Nephron progenitor cell (in vitro differentiated cells): ENCODE results near the gene ACTG1.

ENCODE experiments used
- DNase-seq: peaks from one replicate; pipeline ENCODE4 v3.0.0; 2021
- H3K27ac Mint-ChIP-seq: 2 replicates; pipeline ENCODE4 v1.8.0; 2021; ENCODE audit warnings: mild to moderate bottlenecking, moderate library complexity, mixed read lengths
- H3K27me3 Mint-ChIP-seq: 2 replicates; pipeline ENCODE4 v1.8.0; 2021; ENCODE audit warnings: mild to moderate bottlenecking, low read depth, mixed read lengths; ENCODE audit not compliant: poor library complexity
- H3K36me3 Mint-ChIP-seq: 2 replicates; pipeline ENCODE4 v1.8.0; 2021; ENCODE audit warnings: low read depth, mixed read lengths
- H3K4me1 Mint-ChIP-seq: 2 replicates; pipeline ENCODE4 v1.8.0; 2021; ENCODE audit warnings: mixed read lengths
- H3K4me3 Mint-ChIP-seq: 2 replicates; pipeline ENCODE4 v1.8.0; 2021; ENCODE audit warnings: mild to moderate bottlenecking, moderate library complexity, mixed read lengths
- H3K9me3 Mint-ChIP-seq: 2 replicates; pipeline ENCODE4 v1.8.0; 2021; ENCODE audit warnings: mild to moderate bottlenecking, moderate library complexity, mixed read lengths
- TF ChIP-seq, protein P1 (sequence below): fragments of 200-600 bp; sonication (generic); IDR thresholded peaks from 2 replicates; pipeline ENCODE4 v1.5.0; 2021; ENCODE audit warnings: antibody characterized with exemption

ACTG1 gene

DNA sequence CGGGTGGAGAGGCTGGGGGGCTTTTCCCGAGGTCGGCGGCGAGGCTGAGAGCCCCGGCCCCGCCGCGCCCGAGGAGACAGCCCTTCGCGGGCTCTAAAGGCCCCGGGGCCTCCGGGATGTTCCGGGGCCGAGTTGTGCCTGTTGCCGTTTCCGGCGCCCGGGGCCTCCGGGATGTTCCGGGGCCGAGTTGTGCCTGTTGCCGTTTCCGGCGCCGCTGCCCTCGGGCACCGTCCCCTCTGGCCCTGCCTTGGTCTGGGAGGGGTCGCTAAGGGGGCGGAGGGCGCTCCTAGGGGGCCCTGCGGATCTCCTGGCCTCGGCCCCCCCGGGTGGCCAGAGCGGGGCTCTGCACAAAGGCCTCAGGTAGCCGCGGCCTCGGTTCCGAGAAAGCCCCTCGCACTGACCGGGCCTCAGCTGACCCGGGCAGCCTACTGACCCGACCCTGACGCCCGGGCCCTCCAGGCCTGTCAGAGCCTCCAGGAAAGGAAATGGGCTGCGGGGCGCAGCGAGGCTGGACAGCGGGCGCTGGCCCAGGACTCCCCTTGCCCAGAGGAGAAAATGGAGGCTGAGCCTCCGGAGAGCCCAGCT lies 24.2 kb downstream of the ACTG1 start:
- Mint-ChIP-seq H3K27ac (no peak overlapping the region), H3K27me3 (peaks cover 13% of the 10 kb centered on the region), H3K36me3 (no peaks in the 10 kb centered on the region), H3K9me3 (no peaks in the 10 kb centered on the region), H3K4me1 (peaks cover 48% of the 10 kb centered on the region), H3K4me3 (no peak overlapping the region)
- no peak for DNase-seq
- TF ChIP-seq, protein P1, sequence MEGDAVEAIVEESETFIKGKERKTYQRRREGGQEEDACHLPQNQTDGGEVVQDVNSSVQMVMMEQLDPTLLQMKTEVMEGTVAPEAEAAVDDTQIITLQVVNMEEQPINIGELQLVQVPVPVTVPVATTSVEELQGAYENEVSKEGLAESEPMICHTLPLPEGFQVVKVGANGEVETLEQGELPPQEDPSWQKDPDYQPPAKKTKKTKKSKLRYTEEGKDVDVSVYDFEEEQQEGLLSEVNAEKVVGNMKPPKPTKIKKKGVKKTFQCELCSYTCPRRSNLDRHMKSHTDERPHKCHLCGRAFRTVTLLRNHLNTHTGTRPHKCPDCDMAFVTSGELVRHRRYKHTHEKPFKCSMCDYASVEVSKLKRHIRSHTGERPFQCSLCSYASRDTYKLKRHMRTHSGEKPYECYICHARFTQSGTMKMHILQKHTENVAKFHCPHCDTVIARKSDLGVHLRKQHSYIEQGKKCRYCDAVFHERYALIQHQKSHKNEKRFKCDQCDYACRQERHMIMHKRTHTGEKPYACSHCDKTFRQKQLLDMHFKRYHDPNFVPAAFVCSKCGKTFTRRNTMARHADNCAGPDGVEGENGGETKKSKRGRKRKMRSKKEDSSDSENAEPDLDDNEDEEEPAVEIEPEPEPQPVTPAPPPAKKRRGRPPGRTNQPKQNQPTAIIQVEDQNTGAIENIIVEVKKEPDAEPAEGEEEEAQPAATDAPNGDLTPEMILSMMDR: no peak

DNA sequence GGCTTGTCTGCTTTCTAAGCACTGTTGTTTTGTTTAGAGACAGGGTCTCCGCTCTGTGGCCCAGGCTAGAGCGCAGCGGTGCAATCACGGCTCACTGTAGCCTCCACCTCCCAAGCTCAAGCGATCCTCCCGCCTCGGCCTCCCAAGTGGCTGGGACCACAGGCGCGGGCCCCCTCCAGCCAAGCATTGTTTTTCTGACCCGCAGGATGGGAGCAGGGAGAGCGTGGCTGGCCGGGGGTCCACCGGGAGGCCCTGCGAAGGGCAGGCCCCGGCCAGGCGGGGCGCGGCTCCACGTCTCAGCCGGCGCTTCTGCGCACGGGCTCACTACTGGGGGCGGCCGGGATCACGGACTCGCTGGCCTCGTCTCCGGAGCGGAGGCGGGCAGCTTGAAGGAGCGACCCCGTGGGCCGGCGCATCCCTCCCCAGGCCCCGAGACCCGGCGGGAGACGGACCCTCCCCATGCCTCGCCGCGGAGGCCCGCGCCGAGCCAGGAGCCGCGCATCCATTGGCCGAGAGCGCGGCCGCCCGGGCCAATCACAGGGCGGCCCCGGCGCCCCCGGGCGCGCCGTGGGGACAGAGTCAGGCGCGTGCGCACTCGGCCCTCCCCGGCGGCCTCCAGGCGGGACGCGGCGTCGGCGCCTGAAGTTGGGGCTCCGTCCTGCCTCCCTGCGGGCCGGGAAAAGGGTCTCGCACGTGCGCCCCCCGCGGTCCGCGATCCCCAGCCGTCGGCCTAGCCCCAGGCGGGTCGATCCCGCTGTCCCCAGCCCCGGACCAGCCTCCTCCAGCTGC lies 24.9 kb downstream of the ACTG1 start:
- peaks cover 13% of the 10 kb centered on the region for H3K27me3 Mint-ChIP-seq
- no peaks in the 10 kb centered on the region for H3K36me3 Mint-ChIP-seq
- H3K27ac Mint-ChIP-seq: no peak overlapping the region
- DNase-seq: peak; percentile 91
- peak overlapping the region; percentile 47 for H3K4me3 Mint-ChIP-seq
- TF ChIP-seq, protein P1: no peak
- H3K4me1 Mint-ChIP-seq: peaks cover 54% of the 10 kb centered on the region
- no peaks in the 10 kb centered on the region for H3K9me3 Mint-ChIP-seq

DNA sequence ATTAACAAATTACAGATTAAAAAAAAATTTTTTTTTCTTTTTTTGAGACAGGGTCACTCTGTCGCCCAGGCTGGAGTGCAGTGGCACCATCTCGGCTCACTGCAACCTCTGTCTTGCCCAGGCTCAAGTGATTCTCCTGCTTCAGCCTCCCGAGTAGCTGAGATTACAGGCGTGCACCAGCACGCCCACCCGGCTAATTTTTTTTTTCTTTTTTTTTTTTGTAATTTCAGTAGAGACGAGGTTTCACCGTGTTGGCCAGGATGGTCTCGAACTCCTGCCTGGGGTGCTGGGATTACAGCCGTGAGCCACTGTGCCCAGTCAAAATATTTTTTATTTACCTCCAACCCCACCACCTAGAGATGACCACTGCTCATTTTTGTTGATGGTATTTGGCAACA lies 25.5 kb downstream of the ACTG1 start:
- H3K9me3 Mint-ChIP-seq: no peaks in the 10 kb centered on the region
- no peak overlapping the region for H3K4me3 Mint-ChIP-seq
- DNase-seq: no peak
- no peaks in the 10 kb centered on the region for H3K36me3 Mint-ChIP-seq
- TF ChIP-seq, protein P1: no peak
- H3K27me3 Mint-ChIP-seq: peaks cover 10% of the 10 kb centered on the region
- peaks cover 54% of the 10 kb centered on the region for H3K4me1 Mint-ChIP-seq
- H3K27ac Mint-ChIP-seq: no peak overlapping the region

DNA sequence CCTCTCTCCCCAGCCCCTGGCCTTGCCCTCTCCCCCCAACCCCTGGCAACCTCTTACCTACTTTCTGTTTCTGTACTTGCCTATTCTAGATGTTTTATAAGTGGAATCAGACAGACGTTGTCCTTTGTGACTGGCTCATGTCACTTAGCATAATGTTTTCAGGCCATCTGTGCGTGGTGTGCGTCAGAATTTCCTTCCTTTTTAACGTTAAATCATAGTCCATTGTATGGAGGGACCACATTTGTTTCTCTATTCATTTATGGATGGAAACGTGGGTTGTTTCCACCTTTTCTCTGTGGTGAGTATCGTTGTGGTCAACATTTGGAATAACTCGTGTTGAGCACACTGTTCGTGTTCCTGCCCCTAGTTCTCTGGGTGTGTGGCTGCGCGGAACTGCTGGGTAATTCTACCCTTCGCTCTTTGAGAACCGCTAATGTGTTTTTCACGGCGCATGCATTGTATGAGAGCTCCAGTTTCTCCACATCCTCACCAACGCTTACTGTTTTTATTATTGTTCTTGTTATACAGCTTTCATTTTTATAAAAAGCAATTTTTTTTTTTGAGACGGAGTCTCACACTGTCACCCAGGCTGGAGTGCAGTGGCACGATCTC lies 26.3 kb downstream of the ACTG1 start:
- Mint-ChIP-seq H3K9me3 (no peaks in the 10 kb centered on the region), H3K4me3 (peak overlapping the region; percentile 3), H3K4me1 (peaks cover 56% of the 10 kb centered on the region), H3K27me3 (peaks cover 8% of the 10 kb centered on the region), H3K27ac (no peak overlapping the region), H3K36me3 (no peaks in the 10 kb centered on the region)
- DNase-seq: no peak
- TF ChIP-seq, protein P1: no peak

DNA sequence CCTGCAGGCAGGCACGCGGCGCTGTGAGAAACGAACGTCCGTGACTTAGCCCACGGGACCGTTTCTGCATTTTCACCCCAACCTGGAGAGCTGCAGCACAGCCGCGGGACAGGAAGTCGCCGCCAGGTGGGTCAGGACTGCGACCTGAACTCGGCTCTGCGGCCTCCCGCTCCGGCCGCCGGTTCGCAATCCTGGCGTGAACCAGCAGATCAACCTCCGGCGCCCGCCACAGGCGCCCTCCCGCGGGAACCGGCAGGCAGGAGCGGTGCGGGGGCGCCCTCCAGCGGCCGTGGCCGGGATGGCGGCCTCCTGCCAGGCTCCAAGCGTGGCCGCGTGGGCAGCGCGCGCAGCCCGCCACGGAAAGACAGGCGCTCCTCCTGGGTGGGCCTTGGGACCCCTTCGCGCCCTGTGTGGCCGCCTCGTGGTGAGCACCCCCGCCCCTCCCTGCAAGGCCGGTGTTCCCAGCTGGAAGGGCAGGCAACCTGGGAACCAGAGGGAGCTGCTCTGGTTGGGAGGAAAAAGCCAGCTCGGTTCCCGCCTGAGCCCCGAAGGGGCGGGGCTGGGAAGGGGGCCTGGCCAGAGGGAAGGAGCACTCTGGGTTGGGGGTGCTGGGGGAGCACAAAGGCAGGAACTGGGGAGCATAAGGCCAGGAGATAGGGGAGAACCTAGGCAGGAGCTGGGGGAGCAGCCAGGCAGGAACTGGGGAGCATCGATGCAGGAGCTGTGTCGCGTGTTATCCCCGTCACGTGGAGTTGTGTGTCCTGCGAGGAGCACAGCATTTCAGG lies 28.2 kb downstream of the ACTG1 start:
- TF ChIP-seq, protein P1: peak; percentile 94
- H3K27me3 Mint-ChIP-seq: peaks cover 17% of the 10 kb centered on the region
- H3K4me3 Mint-ChIP-seq: no peak overlapping the region
- H3K4me1 Mint-ChIP-seq: peaks cover 52% of the 10 kb centered on the region
- peaks cover 3% of the 10 kb centered on the region for H3K9me3 Mint-ChIP-seq
- H3K27ac Mint-ChIP-seq: no peak overlapping the region
- no peaks in the 10 kb centered on the region for H3K36me3 Mint-ChIP-seq
- DNase-seq: peak; percentile 92
